NCI-H2196 treated with DMSO at 0.1 percent for 48 hours (cell line): ENCODE results near the gene PLN.

Experiments
- DNase-seq: peaks from one replicate; lab custom pipeline; 2025; ENCODE audit not compliant: unreplicated experiment; lab: John Stamatoyannopoulos, UW

The PLN gene

GRCh38 chr6:118577972-118578371 lies 29.9 kb downstream of the PLN start:
- DNase-seq = no peak

DNA sequence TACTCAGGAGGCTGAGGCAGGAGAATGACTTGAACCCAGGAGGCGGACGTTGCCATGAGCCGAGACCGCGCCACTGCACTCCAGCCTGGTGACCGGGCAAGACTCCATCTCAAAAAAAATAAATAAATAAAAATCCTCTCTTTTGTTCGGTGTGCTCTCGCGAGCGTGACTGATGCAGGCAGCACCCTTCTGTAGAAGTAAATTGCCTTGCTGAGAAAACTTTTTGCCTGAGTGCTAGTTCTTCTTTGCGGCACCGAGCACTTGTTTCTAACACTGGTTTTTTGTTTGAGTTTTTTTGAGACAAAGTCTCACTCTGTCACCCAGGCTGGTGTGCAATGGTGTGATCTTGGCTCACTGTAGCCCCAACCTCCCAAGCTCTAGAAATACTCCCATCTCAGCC lies 30.5 kb downstream of the PLN start:
- DNase-seq = no peak

DNA sequence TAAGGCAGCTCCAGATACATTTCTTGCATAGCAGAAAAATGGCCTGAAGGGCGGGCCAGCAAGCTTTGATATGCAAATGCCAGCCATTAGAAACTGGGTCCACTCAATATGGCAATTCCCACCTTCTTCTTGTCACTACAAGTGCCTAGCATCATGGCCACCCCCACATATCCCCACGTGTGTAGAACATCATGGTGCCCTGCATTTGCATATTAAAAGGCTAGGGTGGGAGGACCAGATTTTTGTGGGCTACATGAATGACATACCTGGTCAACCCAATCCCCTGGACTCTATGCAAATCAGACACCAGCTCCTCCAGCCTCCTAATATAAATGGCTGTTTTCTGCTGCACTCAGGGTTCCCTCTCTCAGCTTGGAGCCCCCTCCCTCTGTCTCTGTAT lies 31.7 kb downstream of the PLN start:
- DNase-seq = no peak

DNA sequence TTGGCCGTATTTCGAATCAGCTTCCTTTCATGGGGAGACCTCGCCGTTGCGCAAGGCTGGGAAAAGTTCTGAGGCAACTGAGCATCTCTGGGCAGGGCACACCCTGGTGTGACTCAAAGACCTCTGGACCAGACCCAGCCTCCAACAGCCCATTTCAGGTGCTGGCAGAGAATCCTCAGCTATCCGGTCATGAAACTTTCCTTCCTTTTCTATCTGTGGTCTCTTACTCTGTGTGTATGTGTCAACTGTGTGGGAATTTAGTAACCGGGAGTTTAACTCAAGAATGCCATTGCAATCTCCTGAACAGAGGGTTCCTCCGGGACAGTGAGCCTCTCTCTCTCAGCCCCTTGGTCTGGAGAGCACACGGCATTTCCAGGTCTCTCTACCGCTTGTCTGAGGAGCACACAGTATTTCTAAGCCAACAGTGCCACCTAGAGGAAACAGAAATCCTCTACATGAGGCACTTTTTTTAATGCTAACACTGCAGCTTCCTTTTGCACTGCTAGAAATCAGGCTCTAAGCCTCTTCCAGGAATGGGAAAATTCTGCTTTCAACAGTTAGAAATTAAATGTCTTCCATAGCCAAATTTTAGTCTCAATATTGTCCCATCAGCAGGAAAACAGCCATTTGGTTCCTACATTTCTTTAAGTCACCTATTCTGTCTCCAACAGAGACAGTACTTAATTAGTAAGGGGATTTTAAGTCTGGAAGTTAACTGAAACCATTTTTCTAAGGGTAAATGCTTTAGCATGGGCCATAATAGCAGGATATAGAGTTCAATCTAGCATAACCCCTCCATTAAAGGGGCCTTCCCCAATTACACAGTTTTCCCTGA lies 32.7 kb downstream of the PLN start:
- peak; percentile 19 for DNase-seq

DNA sequence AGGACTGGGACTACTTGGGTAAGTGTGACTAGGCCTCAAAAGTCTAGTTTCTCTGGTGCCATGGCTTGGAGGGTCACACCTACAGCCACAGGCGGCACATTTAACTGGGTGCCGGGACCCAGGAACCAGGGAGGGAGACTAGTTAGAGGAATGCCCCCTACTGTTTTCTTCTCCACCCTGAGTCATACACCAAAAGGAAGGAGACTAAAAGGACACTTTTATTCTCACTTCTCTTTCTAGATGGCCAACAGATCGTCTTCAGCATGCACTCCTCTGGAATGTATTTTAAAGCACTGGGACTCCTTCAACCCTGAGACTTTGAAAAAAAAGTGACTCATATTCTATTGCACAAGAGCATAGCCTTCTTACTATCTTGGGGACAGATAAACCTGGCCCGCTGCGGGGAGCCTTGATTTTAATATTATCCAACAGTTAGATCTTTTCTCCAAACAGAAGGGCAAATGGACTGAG lies 33.4 kb downstream of the PLN start:
- no peak for DNase-seq

DNA sequence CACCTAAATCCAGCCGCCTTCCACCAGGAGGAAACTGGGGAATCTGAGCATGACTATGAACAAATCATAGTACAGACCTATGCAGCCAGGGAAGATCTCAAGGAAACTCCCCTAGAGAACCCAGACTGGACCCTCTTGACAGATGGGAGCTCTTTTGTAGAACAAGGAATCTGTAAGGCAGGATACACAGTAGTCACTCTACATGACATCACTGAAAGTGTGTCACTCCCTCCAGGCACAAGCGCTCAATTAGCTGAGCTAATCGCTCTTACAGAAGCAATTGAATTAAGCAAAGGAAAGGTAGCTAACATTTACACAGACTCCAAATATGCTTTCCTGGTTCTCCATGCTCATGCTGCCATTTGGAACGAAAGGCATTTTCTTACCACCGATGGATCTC lies 36.8 kb downstream of the PLN start:
- no peak for DNase-seq

GRCh38 chr6:118586746-118587485 lies 38.8 kb downstream of the PLN start:
- no peak for DNase-seq

DNA sequence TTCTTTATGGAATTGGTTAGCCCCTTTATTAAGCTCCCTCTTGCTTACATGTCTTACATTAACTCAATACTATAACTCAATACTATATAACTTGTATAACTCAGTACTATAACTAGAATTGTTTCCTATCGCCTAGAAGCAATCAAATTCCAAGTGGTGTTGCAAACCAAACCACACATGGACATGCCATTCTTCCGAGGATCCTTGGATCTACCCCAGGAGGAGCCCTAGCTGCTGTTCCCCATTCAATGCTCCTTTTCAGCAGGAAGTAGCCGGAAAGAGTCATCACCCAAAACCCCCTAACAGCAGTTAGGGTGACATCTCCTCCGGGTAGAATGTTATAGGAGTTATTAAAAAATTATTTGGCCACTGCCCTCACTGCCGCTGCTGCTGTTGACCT lies 40.5 kb downstream of the PLN start:
- DNase-seq = no peak

- DNase-seq = no peak
Measured at GRCh38 chr6:118589186-118589585, 41.1 kb downstream of the PLN start.

DNA sequence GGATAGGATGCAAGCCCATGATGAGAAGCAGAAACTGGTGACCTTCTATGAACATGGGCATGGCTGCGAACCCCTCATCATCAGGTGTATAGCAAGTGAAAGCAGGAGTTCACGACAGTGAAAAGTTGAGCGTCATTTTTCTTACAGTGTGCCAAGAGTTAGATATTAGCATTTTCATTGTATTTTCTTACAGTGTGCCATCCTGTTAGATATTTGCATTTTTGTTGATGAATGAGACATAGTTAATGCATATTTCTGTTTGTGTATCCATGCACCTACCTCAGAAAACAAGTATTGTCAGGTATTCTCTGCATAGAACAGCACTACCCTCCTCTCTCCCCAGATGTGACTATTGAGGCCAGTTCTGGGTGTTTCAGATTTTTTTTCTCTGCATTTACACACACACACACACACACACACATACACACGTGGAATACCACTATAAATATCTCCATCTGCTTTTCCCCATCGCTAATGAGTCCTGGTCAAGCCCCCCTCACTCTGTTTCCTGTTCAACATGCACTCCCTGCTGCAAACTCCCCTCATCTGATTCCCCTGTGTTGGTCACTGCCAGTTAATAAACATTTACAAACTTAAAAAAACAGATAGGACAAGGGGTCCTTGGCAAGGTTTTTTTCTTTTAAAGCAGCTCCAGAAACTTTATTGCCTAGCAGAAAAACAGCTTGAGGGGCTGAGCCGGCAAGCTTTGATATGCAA lies 41.7 kb downstream of the PLN start:
- no peak for DNase-seq

DNA sequence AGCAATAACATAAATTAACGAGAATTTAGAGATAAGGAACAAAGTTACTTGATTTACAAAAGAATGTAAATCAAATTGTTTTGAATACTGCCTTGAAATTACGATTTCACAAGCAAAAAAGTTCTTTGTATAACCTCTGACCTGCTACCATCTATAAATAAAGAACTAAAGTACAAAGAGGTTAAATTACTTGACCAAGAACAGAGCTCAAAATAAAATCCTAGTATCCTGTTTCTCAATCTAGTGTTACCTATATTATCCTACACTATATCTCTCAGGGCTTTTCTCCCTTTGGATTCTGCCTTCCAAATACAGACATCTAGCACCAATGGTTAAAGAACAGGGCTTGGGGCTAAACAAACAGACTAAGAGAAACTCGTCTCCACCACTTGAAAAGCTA lies 43.8 kb downstream of the PLN start:
- no peak for DNase-seq

DNA sequence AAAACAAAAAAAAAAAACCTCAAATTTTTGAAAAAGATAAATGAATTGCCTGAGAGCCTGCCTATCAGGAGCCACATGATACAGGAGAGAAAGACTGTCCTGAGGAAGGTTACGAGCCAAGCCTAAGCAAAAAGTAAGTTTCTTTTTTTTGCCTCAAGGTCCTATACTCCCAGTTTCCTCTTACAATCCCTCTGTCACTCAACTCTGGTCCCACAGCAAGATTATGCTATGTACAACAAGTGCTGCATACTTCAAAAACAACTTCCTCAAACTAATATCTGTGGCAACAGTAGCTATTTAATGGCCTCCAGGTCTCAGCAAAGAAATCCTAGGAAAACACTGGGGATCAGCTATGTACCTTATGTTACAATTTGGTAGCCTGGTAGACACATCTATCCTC lies 46.8 kb downstream of the PLN start:
- DNase-seq = no peak

DNA sequence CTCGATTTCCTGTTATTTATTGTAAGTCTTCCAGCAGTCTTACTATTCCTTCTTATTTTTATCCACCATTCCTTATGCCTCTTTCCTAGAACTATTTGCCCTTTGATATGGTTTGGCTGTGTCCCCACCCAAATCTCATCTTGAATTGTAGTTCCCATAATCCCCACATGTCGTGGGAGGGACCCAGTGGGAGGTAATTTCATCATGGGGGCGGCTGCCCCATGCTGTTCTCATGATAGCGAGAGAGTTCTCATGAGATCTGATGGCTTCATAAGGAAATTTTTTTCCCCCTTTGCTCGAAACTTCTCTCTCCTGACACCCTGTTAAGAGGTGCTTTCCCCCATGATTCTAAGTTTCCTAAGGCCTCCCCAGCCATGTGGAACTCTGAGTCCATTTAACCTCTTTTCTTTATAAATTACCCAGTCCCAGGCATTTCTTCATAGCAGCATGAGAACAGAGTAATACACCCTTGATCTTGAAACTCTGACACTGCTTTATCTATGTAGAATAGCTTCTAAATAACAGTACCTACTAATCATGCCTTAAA lies 48.8 kb downstream of the PLN start:
- no peak for DNase-seq

DNA sequence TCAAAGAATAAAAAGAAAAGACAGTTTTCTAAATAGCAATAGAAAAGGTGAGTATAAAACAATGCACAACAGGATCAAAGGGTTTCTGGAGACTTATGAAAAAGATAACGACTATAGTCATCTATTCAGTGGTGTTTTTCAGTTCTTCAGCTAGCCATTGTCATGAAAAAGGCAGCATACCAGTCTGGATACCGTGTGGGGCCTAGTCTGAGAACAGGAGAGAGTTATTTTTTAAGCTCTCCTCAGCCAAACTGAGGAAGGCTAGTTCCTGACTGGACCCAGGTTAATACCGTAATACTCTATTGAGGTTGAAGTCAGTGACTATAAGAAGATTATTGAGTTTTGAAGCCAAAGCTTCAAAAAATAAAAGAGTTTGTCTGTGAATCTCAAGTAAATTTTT lies 49.5 kb downstream of the PLN start:
- DNase-seq = no peak

- no peak for DNase-seq
Measured at GRCh38 chr6:118598324-118598723, 50.2 kb downstream of the PLN start.

DNA sequence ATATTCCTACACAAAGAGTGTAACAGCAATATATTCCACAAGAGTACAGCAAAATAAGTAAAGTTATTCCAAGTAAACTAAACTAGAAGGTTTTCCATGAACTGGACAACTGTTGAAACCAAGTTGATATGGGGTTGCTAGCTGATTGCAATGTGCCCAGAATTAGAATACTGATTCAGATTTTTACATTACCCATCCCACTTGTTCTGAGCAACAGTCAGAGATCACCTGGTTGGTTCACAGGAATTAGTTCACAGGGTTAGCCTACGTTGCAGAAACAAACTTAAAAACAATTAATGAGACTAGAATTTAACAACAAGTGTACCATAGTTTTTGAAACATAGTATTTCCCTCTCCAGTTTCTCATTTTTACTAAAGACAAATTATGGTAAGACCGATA lies 54.2 kb downstream of the PLN start:
- no peak for DNase-seq

DNA sequence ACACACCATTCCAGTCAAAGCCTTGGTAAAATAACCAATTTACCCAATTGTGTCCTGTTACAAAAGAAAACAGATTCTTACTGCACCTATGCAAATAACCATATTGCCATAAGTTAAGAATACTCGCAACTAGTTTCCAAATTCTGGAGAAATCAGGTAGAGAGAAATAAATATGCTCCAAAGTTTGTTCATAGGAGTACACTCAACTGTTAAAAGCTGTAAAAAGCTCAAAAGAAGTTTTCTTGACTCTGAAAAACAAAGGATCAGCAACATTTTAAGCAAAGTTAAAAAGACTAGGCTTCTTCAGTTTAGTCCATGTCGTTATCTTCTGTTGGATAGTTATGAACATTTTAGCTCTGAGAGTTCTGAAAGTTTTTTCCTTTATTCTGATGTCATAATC lies 55.3 kb downstream of the PLN start:
- DNase-seq = no peak

DNA sequence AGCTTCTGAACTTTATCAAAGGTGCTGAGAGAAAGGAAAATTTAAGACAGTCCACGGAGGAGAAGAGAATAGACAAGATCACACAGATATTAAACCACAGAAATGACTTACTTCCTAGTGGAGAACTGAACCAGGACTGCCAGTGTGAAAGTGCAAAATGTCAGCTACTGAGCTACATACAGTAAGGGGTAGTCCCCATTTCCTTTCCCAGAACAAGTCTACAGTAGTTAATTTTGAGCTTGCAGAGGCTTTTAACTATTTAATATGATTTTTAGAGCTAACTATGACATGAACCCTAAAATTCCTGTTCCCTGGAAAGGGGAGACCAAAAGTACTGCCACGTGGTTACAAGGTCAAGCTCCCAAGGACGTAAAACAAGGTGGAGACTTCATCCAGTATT lies 58.2 kb downstream of the PLN start:
- no peak for DNase-seq

DNA sequence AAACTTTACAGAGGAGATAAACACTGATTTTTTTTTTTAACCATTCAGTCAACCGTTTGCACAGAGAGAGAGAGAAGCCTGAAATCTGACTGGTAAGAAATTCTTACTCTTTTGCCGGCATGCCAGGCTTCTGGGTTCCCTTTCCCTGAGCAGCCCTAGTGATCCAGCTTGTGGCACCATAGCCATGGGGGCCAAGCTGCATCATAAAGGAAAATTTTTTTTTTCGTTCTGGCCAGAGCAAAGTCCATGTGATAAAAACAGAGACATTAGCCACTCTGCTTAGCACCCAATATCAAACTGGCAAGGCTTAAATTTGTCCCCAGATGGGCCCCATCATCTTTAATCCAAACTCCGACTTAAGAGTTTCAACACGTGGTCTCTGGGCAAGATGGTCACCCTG lies 58.8 kb downstream of the PLN start:
- DNase-seq = no peak
